Uterus (tissue), 2 donors: ENCODE measurements around the gene EPHA5.

Experiments
- POLR2A ChIP-seq, 2 donors: fragments of 450-650 bp; IDR thresholded peaks; one replicate each; pipeline ENCODE4 v1.6.1; 2016; ENCODE audit warnings: antibody characterized with exemption in 2 of 2, mild to moderate bottlenecking in 1 of 2, moderate library complexity in 1 of 2
- TF ChIP-seq, protein P1 (sequence below), 4 experiments: fragments of 200-600 bp in 2 of 4; fragments of 450-650 bp in 2 of 4; sonication (generic) in 2 of 4; IDR thresholded peaks; one replicate each; pipeline ENCODE4 v1.5.1; 2016 to 2019; ENCODE audit warnings: antibody characterized with exemption in 4 of 4, mild to moderate bottlenecking in 2 of 4, moderate library complexity in 1 of 4

DNA sequence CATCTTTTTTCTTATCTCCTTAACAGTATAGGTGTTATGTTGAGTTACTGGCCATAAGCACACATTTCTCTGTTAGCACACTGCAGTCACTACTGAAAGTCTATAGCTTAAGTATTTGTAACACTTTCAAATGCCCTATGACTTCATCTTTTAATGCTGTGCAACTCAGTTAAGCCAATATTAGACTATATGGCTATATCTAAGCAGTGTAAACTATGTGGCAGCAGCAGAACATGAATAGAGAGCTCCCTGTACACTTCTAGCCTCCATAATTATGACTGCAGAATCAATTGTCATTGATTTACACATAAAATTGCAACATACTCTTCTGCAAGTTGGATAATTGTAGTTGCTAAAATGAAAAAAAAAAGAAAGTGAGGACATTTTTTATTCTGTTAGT is 250.3 kb downstream of the EPHA5 start:
- no peak for TF ChIP-seq POLR2A (IDR thresholded peaks at IDR 0.05)
- TF ChIP-seq, protein P1, sequence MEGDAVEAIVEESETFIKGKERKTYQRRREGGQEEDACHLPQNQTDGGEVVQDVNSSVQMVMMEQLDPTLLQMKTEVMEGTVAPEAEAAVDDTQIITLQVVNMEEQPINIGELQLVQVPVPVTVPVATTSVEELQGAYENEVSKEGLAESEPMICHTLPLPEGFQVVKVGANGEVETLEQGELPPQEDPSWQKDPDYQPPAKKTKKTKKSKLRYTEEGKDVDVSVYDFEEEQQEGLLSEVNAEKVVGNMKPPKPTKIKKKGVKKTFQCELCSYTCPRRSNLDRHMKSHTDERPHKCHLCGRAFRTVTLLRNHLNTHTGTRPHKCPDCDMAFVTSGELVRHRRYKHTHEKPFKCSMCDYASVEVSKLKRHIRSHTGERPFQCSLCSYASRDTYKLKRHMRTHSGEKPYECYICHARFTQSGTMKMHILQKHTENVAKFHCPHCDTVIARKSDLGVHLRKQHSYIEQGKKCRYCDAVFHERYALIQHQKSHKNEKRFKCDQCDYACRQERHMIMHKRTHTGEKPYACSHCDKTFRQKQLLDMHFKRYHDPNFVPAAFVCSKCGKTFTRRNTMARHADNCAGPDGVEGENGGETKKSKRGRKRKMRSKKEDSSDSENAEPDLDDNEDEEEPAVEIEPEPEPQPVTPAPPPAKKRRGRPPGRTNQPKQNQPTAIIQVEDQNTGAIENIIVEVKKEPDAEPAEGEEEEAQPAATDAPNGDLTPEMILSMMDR (IDR thresholded peaks at IDR 0.05): no peak
